Esophagus squamous epithelium (tissue), 5 donors: Measurements from ENCODE around the gene ECEL1. TPM values are rescaled to one million over a fixed set of nuclear protein-coding genes. Genes with fewer than 3 reads are reported as not detected.
"Not testable (repeated sequence)": the region's sequence is repeated elsewhere in the genome, so short reads cannot be mapped to it uniquely, and the experiment has no call there.

Source experiments
- DNase-seq: peaks from one replicate; lab custom pipeline; 2025; lab: John Stamatoyannopoulos, UW
- H3K27ac ChIP-seq, 4 donors: fragments of 200-600 bp; sonication (generic); one replicate each; pipeline ENCODE4 v1.5.1; 2016 to 2019; ENCODE audit warnings: mild to moderate bottlenecking in 1 of 4
- H3K27me3 ChIP-seq, 4 donors: fragments of 200-600 bp; sonication (generic); 1 replicate in 3 of 4; 2 replicates in 1 of 4; pipeline versions ENCODE4 v1.5.1 to v1.6.0; 2017 to 2021; ENCODE audit warnings: antibody characterized with exemption in 1 of 4
- H3K36me3 ChIP-seq, 3 donors: fragments of 200-600 bp; sonication (generic); one replicate each; pipeline ENCODE4 v1.5.1; 2016 to 2019
- H3K4me1 ChIP-seq, 3 donors: fragments of 200-600 bp; sonication (generic); one replicate each; pipeline ENCODE4 v1.5.1; 2017 to 2019
- H3K4me3 ChIP-seq, 4 donors: fragments of 200-600 bp; sonication (generic); 1 replicate in 3 of 4; 2 replicates in 1 of 4; pipeline ENCODE4 v1.5.1; 2016 to 2019; ENCODE audit warnings: mild to moderate bottlenecking in 2 of 4, moderate library complexity in 1 of 4
- H3K9me3 ChIP-seq, 3 donors: fragments of 200-600 bp; sonication (generic); one replicate each; pipeline ENCODE4 v1.5.1; 2016 to 2019
- POLR2A ChIP-seq, 4 donors: fragments of 450-650 bp; IDR thresholded peaks; one replicate each; pipeline ENCODE4 v1.6.1; 2017; ENCODE audit warnings: antibody characterized with exemption in 4 of 4, mild to moderate bottlenecking in 4 of 4, moderate library complexity in 3 of 4
- WGBS, 2 donors: methylation state at CpG; one replicate each; pipeline ENCODE4 v1.1.5; 2018; 5-methylcytosine and 5-hydroxymethylcytosine counted together
- intact Hi-C: fragments of 100-400 bp; cut with DNase I; formaldehyde crosslinking; loops from one replicate; pipeline ENCODE4 v1.15.0; 2022
- total RNA-seq, 4 donors: library from RNA; depleted of rRNA; stranded (reverse); fragments of >200 nt; gene quantifications; one replicate each; pipeline ENCODE4 v1.1.0, GENCODE V29; 2016
- TF ChIP-seq, protein P1 (sequence below), 6 experiments: fragments of 450-650 bp in 4 of 6; fragments of 200-600 bp in 2 of 6; sonication (generic) in 2 of 6; IDR thresholded peaks; one replicate each; pipeline ENCODE4 v1.5.1; 2016 to 2019; ENCODE audit warnings: antibody characterized with exemption in 6 of 6, mild to moderate bottlenecking in 4 of 6, moderate library complexity in 4 of 6
- donor health status: DM: yes; HTN: yes; CAD: no.

Gene ECEL1
- total RNA-seq, 4 donors from 2014 or later = 0.19 TPM; not detected in 3

DNA sequence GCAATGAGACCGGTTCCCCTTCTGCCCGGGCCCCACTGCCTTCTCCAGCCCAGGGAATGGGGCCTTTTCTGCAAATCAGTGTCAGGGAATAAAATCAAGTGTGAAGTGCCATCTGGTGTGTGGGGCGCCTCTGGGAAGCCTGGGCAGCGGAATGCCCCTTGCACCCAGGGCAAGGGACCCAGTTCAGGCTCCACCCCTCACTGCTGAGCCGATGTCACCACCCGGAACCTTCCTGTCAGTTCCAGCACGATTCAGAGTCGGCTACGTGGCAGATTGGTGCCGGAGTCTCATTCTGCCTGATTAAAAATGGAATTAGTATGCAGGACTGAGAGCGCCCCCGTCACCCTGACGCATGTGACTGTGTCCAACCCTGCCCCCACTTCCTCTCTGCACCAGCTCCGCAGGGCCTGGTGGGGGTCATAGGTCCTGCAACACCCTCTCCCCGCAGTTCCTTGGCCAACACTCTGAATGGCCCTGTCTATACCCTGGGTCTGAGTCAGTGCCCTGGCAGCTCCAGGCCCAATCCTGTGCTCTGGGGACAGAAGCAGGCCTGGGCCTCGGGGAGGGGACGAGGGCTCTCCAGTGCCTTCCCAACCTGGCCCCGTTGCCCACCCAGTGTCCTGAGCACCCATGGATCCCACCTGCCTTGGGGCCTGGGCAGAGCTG lies 39.9 kb downstream of the ECEL1 start:
- Histone ChIP-seq H3K9me3 (no peaks in the 10 kb centered on the region), H3K36me3 (no peaks in the 10 kb centered on the region), H3K27ac (no peak overlapping the region), H3K4me1 (no peaks in the 10 kb centered on the region), H3K27me3 (peaks cover 0 to 4% (median 0%) of the 10 kb centered on the region in 4 donors), H3K4me3 (no peak overlapping the region)
- WGBS, 2 donors = 72 to 80% methylated on average over 9 to 10 of the region's 18 CpGs
- intact Hi-C loops = loop anchor here (5.0 kb wide), 1 partner anchor 75 kb away; the partner anchor contains the start of gene PRSS56
- DNase-seq = no peak
- TF ChIP-seq, protein P1, sequence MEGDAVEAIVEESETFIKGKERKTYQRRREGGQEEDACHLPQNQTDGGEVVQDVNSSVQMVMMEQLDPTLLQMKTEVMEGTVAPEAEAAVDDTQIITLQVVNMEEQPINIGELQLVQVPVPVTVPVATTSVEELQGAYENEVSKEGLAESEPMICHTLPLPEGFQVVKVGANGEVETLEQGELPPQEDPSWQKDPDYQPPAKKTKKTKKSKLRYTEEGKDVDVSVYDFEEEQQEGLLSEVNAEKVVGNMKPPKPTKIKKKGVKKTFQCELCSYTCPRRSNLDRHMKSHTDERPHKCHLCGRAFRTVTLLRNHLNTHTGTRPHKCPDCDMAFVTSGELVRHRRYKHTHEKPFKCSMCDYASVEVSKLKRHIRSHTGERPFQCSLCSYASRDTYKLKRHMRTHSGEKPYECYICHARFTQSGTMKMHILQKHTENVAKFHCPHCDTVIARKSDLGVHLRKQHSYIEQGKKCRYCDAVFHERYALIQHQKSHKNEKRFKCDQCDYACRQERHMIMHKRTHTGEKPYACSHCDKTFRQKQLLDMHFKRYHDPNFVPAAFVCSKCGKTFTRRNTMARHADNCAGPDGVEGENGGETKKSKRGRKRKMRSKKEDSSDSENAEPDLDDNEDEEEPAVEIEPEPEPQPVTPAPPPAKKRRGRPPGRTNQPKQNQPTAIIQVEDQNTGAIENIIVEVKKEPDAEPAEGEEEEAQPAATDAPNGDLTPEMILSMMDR (IDR thresholded peaks at IDR 0.05) = no peak
- no peak for TF ChIP-seq POLR2A (IDR thresholded peaks at IDR 0.05)

DNA sequence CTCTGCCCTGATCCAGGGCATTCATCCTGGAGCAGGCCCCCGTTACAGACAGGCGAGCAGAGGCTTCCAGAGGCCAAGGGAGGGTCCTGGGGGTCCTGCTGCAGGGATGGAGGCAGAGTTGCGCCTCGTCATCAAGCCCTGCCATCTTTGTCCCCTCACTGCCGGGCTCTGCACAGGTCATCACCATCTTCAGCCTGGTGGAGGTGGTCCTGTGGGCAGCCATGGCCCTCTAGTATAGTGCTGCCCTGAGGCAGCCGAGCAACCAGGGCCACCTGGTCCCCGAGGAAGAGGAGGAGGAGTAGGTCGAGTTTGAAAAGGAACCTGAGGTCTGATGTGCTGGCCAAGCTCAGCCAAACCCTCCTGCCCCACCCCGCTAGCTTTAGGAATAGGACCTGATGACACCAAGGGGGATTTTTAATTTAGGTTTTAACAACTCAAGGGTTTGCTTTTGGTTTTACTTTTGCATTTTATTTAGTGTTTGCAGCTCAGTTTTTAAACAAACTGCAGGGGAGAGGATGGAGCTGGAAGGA lies 40.5 kb downstream of the ECEL1 start:
- Histone ChIP-seq H3K4me1 (no peaks in the 10 kb centered on the region), H3K27ac (no peak overlapping the region), H3K27me3 (peaks cover 0 to 4% (median 0%) of the 10 kb centered on the region in 4 donors), H3K9me3 (no peaks in the 10 kb centered on the region), H3K36me3 (no peaks in the 10 kb centered on the region), H3K4me3 (no peak overlapping the region)
- 51 to 59% methylated on average over 3 to 4 of the region's 9 CpGs for WGBS, 2 donors
- DNase-seq = no peak
- TF ChIP-seq, protein P1 (IDR thresholded peaks at IDR 0.05) = no peak
- no peak for TF ChIP-seq POLR2A (IDR thresholded peaks at IDR 0.05)
- intact Hi-C loops = loop anchor here (5.0 kb wide), 1 partner anchor 75 kb away; the partner anchor contains the start of gene PRSS56

DNA sequence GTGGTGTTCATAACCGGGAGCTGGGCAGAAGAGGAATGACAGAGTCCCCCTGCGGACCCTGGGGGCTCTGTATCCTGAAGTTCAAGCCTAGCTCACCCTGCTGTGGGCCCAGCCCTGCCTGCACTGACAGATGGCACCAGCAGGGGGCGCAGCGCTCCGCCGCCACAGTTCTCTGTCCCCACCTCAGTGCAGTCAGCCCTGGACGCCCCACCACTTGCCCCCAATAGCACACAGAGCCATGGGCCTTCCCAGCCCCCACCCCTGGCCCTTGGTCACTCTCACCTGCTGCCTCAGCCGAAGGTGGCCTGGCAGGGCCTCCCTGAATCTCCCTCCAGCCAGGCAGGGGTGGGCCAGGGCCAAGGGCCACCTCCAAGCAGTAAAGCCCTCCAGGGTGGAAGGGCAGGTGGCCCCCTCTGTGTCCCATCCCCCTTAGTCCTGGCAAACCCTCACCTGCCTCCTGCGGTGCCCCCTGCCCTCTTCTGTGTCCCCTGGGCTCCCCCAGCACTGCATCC lies 41.3 kb downstream of the ECEL1 start:
- H3K27me3 ChIP-seq, H3K4me1 ChIP-seq, H3K27ac ChIP-seq, H3K4me3 ChIP-seq, H3K9me3 ChIP-seq, DNase-seq, H3K36me3 ChIP-seq: not testable (repeated sequence)
- TF ChIP-seq, protein P1 (IDR thresholded peaks at IDR 0.05) = peak in 4 of 6 experiments; percentile 8 to 51 (median 34)
- intact Hi-C loops = loop anchor here (5.0 kb wide), 1 partner anchor 76 kb away; the partner anchor contains the start of gene PRSS56
- 70% methylated on average over 2 of the region's 9 CpGs; no CpG with 5 or more reads in 1 of the 2 donors for WGBS, 2 donors

DNA sequence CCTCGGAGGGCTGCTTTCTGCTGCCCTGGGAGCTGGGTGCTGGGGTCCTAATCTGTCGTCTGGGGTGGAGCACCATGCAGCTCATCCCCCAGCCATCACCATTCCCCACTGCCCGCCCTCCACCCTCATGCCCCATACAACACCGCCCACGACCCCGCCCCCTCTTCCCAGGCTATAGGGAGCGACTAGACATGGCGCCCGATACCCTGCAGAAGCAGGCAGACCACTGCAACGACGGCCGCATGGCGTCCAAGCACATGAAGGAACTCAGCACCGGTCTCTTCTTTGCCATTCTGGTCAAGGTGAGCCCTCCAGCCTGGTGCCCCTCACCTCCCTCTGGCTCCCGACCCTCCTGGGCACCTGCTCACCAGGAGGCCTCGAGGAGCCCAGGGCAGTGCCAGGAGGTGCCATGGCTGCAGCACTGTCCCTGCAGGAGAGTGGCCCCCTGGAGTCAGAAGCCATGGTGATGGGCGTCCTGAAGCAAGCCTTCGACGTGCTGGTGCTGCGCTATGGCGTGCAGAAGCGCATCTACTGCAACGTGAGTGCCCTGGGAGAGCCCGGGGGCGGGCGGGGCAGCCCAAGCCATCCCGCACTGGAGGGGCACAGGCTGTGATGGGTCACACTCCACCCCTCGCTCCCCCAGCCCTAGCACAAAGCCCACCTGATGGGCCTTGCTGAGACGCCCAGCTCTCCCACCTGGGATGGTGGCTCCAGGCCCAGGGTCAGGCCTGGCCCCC lies 42.3 kb downstream of the ECEL1 start:
- DNase-seq, H3K9me3 ChIP-seq, H3K4me1 ChIP-seq, H3K4me3 ChIP-seq, H3K27ac ChIP-seq, H3K36me3 ChIP-seq, H3K27me3 ChIP-seq: not testable (repeated sequence)
- intact Hi-C loops = loop anchor here (5.0 kb wide), 1 partner anchor 77 kb away; the partner anchor contains the start of gene PRSS56
- WGBS, 2 donors = 70% methylated on average over 2 of the region's 29 CpGs; no CpG with 5 or more reads in 1 of the 2 donors

DNA sequence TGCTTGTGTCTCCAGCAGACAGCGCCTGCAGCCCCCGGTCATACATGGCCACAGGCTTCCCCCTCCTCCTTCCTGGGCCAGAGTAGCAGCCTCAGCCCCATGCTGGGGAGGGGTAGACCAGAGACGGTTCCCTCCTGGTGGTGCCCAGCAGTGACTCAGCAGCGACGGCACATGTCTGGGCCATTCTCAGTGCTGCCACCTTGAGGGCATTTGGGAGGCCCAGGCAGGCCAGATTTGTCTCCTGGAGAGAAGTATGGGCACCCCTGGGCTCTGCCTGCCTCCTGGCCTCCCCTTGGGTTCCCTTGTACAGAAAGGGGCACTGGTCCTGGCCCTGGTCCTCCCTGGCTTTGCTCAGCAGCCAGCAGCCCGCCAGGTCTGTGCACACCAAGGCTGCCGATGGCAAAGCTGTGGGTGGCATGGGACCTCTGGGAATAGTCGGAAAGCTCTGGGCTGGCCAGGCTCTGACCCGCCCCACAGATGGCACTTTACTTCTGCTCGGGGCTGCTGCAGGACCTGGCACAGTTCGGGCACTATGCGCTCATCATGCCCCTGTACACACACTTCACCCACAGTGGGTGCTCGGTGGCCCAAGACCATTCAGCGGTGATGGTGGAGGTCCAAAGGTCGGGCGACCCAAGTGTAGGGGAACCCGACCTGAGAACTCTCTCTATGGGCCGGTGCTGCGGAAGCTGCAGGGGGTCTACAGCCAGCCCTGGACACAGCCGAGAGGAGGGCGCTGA lies 43.1 kb downstream of the ECEL1 start:
- Histone ChIP-seq H3K27ac (no peak overlapping the region), H3K4me1 (peaks cover 0 to 5% (median 0%) of the 10 kb centered on the region in 3 donors), H3K9me3 (no peaks in the 10 kb centered on the region), H3K27me3 (peaks cover 0 to 9% (median 0%) of the 10 kb centered on the region in 4 donors), H3K4me3 (no peak overlapping the region), H3K36me3 (no peaks in the 10 kb centered on the region)
- intact Hi-C loops = loop anchor here (5.0 kb wide), 1 partner anchor 78 kb away; the partner anchor contains the start of gene PRSS56
- no peak for DNase-seq
- TF ChIP-seq, protein P1 (IDR thresholded peaks at IDR 0.05) = peak in 5 of 6 experiments; percentile 48 to 79 (median 56)
- no peak for TF ChIP-seq POLR2A (IDR thresholded peaks at IDR 0.05)
- WGBS, 2 donors = no CpG with 5 or more reads among the region's 21 CpGs

DNA sequence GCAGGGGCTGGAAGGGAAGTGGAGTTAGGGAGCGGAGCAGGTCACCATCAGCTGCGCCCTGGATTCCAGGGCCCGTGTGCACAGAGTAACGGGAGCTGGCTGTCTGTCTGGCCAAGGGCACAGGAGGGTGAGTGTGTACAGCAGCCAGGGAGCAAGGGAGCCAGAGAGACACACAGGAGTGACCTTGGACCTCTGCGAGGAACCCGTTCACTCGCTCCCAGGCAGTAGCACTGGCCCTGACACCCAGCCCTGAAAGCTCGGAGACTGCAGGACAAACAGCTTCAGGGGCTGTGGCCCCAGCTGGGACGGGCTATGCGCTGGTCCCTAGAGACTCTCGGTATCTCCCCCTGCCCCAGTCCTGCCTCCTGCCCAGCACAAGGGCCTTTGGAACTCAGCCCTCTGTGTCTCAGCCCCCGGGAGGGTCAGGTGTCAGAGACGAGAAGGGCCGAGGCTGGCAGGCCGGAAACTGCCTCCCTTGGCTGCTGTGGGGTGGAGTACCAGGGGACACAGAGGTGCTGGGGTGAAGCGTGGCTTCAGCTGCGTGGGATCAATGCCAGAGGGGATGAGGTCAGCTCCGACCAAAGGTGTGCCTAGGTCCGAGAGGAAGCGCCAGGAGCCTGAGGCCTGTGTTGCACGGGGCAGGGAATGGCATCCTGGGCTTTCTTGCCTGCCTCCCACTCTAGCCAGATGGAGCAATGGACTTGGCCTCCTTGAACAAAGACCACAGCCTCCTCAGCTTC lies 43.8 kb downstream of the ECEL1 start:
- DNase-seq, H3K9me3 ChIP-seq, H3K36me3 ChIP-seq, H3K27ac ChIP-seq, H3K4me3 ChIP-seq, H3K4me1 ChIP-seq, intact Hi-C loops: not testable (repeated sequence)
- H3K27me3 ChIP-seq = peaks cover 0 to 15% (median 0%) of the 10 kb centered on the region in 4 donors
- WGBS, 2 donors = 85% methylated on average over 3 of the region's 21 CpGs; no CpG with 5 or more reads in 1 of the 2 donors

DNA sequence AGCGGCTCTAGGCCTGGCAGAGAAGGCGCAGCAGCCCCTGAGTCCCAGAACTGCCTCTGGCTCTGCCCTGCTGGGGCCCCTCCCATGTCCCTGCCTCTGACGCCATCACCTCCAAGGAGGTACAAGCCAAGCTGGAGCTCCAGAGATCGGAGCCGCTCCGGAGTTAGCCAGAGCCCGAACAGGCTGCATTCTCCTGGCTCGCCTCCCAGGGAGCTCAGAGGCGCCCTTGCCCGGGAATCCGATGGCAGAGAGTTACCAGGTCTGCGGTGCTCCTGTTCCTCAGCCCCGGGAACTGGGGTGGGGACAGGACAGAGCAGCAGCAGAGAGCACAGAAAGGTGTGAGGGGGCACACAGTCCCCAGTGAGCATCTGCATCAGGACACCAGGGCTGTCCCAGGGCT lies 44.6 kb downstream of the ECEL1 start:
- H3K36me3 ChIP-seq, DNase-seq, H3K27ac ChIP-seq, H3K9me3 ChIP-seq, H3K4me3 ChIP-seq, H3K4me1 ChIP-seq, intact Hi-C loops: not testable (repeated sequence)
- no CpG with 5 or more reads among the region's 13 CpGs for WGBS, 2 donors
- peaks cover 0 to 16% (median 0%) of the 10 kb centered on the region in 4 donors for H3K27me3 ChIP-seq
